ENCODE results near the gene SYNGR1. TPM values are rescaled to one million over a fixed set of nuclear protein-coding genes. Genes with fewer than 3 reads are reported as not detected.

SYNGR1 gene
- total RNA-seq, 1 donor from 2014 or later: 4.7 TPM

DNA sequence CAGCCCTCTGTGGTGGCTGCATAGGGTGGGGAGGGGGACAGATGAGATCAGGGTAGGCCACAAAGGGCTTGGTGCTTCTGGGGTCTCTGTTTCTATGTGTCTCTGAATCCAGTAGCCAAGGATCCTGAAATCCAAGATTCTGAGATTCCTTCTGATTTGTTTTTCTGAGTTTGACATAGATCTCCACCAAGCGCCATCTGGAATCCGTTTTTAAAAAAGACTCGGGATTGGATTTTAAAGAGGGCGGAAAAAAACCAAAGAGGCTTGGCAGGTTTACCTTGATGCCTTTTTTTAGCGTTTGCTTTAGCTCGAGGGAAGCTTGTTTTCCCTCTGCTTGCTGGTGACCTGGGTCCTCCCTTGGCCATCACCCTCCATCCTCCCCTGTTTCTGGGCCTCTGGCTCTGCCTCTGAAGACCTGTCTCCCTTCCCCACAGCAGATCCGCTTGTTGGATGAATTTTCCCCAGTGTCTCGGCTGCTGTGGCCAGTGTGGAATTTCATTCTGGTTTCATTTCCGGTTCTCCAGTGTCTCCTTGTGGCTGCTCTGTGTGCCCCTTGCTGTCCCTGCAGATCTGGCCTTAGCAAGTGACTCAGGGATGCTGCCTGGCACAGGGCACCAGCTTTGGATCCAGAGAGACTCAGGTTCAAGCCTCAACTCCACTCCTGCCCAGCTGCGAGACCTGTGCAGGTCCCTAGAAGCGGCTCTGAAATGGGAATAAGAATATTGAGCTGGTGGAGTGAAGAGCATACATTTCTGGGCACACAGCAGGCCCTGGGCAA, 15.1 kb downstream of the SYNGR1 start:
- no peak for DNase-seq (ENCODE audit: low read depth)
- TF ChIP-seq CTCF (conservative IDR thresholded peaks at IDR 0.05; ENCODE audit: low read depth, low read length): no peak
- no peak overlapping the region for H3K4me3 ChIP-seq (ENCODE audit: low read depth, low read length)

GRCh38 chr22:39365492-39365780, 15.6 kb downstream of the SYNGR1 start:
- no peak for DNase-seq (ENCODE audit: low read depth)
- no peak overlapping the region for H3K4me3 ChIP-seq (ENCODE audit: low read depth, low read length)
- TF ChIP-seq CTCF (conservative IDR thresholded peaks at IDR 0.05; ENCODE audit: low read depth, low read length): no peak

- DNase-seq (ENCODE audit: low read depth): no peak
- TF ChIP-seq CTCF (conservative IDR thresholded peaks at IDR 0.05; ENCODE audit: low read depth, low read length): no peak
Observed at GRCh38 chr22:39367035-39367434, 17.2 kb downstream of the SYNGR1 start.

GRCh38 chr22:39368461-39368911, 18.7 kb downstream of the SYNGR1 start:
- no peak overlapping the region for H3K4me3 ChIP-seq (ENCODE audit: low read depth, low read length)
- TF ChIP-seq CTCF (conservative IDR thresholded peaks at IDR 0.05; ENCODE audit: low read depth, low read length): no peak
- no peak for DNase-seq (ENCODE audit: low read depth)

More at GRCh38 chr22:39367035-39367434, 17.2 kb downstream of the SYNGR1 start:
- H3K4me3 ChIP-seq (ENCODE audit: low read depth, low read length): no peak overlapping the region

GRCh38 chr22:39369186-39369585, 19.4 kb downstream of the SYNGR1 start:
- no peak for DNase-seq (ENCODE audit: low read depth)
- H3K4me3 ChIP-seq (ENCODE audit: low read depth, low read length): no peak overlapping the region
- TF ChIP-seq CTCF (conservative IDR thresholded peaks at IDR 0.05; ENCODE audit: low read depth, low read length): no peak

GRCh38 chr22:39369586-39369985, 19.8 kb downstream of the SYNGR1 start:
- DNase-seq (ENCODE audit: low read depth): no peak
- TF ChIP-seq CTCF (conservative IDR thresholded peaks at IDR 0.05; ENCODE audit: low read depth, low read length): no peak
- H3K4me3 ChIP-seq (ENCODE audit: low read depth, low read length): no peak overlapping the region

GRCh38 chr22:39371732-39372131, 21.9 kb downstream of the SYNGR1 start:
- no peak overlapping the region for H3K4me3 ChIP-seq (ENCODE audit: low read depth, low read length)
- DNase-seq (ENCODE audit: low read depth): no peak
- no peak for TF ChIP-seq CTCF (conservative IDR thresholded peaks at IDR 0.05; ENCODE audit: low read depth, low read length)

Data from epithelial cell of proximal tubule (primary cell).